ENCODE results near the gene PLA2G4D.

DNA sequence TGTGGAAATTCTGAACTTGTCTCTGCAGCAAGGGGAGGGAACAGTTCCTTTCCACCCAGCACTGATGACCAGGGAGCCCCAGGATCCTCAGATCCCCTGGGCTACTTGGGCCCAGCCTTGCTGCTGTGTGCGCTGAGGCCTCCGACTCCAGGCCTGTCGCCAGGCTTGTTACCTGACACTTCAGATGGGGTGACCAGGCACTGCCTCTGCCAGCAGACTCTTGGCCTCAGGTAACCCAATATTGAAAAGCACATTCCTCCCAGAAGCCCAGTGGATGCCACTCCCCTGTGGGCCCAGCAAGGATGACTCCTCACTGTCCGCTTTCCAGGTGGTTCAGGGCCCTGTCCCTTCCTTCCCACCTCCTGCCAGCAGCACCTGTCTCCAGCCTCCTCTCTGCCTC lies 70.1 kb downstream of the PLA2G4D start:
- TF ChIP-seq EGR1 (IDR thresholded peaks at IDR 0.05; ENCODE audit: low read depth) (no peak), POLR2A (IDR thresholded peaks at IDR 0.05; ENCODE audit: borderline replicate concordance, extremely low read depth, insufficient read depth, insufficient read length) (no peak), ZNF274 (IDR thresholded peaks at IDR 0.05; ENCODE audit: low read depth, low read length) (no peak), CBX3 (IDR thresholded peaks at IDR 0.05; ENCODE audit: low read depth) (no peak), RAD21 (IDR thresholded peaks at IDR 0.05; ENCODE audit: low read depth) (no peak), ATF3 (IDR thresholded peaks at IDR 0.05) (no peak)
- TF ChIP-seq, protein P1, sequence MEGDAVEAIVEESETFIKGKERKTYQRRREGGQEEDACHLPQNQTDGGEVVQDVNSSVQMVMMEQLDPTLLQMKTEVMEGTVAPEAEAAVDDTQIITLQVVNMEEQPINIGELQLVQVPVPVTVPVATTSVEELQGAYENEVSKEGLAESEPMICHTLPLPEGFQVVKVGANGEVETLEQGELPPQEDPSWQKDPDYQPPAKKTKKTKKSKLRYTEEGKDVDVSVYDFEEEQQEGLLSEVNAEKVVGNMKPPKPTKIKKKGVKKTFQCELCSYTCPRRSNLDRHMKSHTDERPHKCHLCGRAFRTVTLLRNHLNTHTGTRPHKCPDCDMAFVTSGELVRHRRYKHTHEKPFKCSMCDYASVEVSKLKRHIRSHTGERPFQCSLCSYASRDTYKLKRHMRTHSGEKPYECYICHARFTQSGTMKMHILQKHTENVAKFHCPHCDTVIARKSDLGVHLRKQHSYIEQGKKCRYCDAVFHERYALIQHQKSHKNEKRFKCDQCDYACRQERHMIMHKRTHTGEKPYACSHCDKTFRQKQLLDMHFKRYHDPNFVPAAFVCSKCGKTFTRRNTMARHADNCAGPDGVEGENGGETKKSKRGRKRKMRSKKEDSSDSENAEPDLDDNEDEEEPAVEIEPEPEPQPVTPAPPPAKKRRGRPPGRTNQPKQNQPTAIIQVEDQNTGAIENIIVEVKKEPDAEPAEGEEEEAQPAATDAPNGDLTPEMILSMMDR (IDR thresholded peaks at IDR 0.05 in 2 of 3, conservative IDR thresholded peaks at IDR 0.05 in 1 of 3; ENCODE audit: borderline replicate concordance in 1 of 3, insufficient read depth in 1 of 3, low read depth in 2 of 3, low read length in 2 of 3): no peak
